NCI-H82 treated with DMSO at 0.1 percent for 48 hours (cell line): ENCODE results near the gene CLK4.

Experiments
- DNase-seq: peaks from one replicate; lab custom pipeline; 2025; ENCODE audit not compliant: unreplicated experiment; lab: John Stamatoyannopoulos, UW

The CLK4 gene

DNA sequence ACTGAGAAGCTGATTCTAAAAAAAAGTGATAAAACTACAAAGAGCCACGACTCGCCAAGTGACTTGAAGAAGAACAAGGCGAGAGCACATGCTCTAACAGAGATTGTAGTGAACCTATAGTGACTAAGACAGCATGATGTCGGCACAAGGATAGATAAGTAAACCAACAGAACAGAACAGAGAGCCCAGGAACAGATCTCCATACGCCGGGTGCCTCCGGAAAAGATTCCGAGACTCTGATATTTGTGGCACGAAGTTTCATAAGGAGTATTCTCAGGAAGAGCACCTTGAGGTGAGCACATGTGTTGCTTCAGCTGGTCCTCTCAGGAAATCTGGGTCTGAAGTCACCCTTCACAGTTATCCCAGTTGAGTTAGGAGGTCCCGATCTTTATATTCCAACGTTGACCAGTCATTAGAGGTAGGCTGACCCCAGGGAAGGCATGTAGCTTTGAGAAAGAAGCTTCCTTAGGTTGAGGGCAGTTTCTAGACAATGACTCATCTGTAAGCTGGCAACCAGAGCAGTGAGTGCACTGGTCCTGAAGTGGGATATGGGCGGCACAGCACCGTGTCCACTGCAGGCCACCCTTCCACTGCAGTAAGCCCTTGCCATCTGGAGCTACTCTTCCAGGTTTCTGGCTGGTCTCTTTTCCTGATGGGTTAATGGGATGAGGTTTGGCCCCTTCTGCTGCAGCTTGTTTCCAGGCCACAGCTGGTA lies 13.6 kb upstream of the CLK4 start:
- no peak for DNase-seq

- DNase-seq, result no peak
Measured at GRCh38 chr5:178637356-178638074, 10.7 kb upstream of the CLK4 start.

- DNase-seq, result peak; percentile 2
Measured at GRCh38 chr5:178632285-178632684, 5.4 kb upstream of the CLK4 start.

GRCh38 chr5:178630951-178631350 lies 4.1 kb upstream of the CLK4 start:
- no peak for DNase-seq

- no peak for DNase-seq
Measured at GRCh38 chr5:178630475-178630930, 3.7 kb upstream of the CLK4 start.

DNA sequence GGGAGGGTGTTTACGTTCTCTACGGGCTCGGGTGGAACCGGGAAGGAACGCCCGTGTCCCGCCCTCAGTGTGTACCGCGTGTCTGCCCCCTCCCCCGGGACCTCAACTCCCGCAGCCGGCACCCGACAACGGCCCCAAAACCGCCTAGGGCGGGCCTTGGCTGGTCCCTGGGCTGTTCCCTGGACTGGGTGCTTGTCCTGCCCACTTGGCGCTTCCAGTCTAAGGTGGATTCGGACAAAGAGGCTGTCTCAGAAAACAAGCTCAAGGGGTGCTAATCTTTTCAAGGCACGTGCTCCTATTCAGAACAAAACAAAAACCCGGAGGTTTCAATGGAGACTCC lies 379 bp upstream of the CLK4 start:
- no peak for DNase-seq

DNA sequence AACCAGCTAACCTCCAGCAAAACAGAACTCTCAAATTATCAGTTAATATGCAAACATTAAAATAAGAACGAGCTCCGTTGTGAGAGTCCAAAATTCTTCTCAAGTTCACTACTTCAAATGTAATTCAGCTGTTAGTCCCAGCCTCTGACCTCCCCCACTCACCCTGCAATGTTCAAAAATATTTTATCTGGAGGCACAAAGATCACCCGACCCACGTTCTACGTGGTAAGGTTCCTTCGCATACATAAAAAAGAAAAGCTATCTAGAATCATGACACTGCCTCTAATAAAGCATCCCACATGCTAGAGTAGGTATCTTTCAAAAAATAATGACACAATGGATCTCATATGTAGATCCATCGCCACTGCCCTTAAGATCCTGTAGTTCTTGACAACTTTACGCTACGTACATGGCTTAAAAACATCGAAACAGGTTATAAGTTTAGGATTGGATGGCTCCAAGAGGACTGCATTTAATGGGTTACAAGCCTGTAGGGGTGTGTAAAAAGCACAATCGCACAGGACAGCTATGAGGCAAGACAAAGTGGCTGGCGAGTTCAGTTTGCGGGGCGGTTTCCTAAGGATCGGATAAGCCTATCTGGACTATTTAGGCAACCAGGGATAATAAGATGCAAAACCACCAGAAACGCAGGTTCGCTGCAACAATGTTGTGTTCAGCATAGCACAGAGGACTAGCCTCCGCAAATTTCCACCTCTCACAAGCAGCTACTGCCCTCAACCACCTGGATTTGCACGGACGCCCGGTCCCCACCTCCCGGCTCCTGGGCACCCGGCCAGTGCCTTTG lies 969 bp downstream of the CLK4 start:
- no peak for DNase-seq

DNA sequence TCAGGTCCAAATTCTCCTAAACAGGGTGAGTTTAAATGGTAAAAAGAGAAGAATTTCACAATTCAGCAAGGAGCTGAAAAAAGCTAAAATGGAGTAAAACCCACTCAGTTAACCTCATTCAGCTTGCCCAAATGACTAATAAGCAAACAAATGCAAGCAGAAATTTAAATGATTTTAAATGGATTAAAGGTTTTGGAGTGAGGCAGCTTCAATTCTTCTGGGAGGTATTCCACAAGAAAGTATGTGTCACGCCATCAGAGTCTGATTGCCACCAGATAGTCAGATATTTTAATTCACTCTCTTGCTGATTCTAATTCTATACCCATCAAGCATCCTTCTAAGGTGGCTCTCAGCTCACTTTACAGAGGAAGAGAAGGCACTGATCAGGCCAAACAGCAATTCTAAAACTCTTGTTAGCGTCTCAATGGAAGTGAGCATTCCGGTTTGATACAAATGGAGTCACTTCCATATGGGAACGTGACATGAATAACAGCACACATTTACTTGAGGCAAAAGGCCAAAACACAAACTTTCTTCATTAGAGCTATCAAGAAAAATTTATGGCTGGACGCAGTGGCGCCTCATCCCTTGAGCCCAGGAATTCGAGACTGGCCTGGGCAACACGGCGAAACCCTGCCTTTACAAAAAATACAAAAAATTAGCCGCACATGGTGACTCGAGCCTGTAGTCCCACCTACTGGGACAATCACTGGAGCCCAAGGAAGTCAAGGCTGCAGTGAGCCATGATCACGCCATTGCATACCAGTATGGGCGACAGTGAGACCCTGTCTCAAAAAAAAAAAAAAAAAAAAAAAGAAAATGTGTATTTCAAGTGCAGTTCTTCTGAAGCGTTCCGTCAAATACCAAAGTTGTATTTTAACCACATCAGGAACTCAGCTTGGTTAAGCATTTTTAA lies 2.0 kb downstream of the CLK4 start:
- no peak for DNase-seq

DNA sequence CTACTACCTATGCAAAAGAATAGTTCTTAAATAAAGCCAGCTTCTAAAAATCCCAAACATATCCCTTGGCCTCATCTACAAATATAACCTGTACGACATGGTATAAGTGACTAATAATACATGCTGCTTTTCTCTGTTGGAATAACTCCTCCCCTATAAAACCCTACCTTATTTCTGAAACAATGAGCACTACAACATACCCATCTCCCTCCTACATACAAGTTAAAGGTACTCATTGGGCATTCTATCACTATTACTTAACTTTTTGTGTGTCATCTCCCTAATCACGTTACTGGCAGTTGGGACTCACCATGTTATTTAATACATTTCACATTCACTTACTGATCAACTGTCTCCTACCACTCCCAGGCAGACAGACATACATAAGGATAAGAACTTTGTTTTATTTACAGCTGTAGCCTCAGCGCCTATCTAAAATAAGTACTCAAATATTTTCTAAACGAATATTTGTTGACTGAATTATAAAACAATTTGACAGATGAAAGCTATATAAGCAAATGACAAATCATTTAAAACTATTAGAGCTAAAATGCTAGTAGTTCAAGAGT lies 4.1 kb downstream of the CLK4 start:
- no peak for DNase-seq

DNA sequence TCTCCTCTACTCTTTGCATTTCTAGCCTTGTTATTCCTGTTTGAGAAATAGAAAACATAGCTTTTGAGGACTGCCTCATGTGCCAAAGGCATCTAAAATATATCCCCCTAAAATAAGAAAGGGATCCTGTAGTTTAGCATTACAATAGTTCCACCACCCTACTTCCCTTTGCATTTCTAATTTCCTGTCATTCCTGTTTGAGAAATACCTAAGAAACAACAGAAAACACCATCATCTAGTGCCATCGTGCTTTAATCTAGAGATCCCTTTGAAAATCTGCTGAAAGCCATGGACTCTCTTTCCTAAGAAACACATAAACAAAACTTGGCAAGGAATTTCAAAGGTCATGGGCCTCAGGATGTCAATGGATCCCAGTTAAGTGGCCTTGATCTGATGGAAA lies 7.5 kb downstream of the CLK4 start:
- DNase-seq, result no peak

GRCh38 chr5:178612299-178612698 lies 14.6 kb downstream of the CLK4 start:
- DNase-seq, result no peak

GRCh38 chr5:178606269-178606668 lies 20.6 kb downstream of the CLK4 start:
- DNase-seq, result no peak

DNA sequence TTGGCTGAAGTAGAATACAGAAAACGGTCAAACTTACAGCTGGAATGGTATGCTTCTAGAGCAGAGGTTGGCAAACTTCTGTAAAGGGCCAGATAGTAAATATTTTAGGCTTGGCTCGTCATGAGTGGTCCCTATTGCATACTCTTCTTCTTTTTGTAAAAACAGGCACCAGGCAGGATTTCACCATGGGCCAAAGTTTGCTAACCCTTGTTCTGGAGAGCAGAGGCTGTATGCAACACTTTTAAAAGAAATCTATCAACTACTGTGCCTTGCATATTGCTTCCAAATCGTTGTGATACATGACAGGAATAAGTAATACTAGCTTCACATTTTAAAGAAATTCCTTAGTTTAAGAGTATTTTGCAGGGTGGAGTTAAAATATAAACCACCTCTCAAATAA lies 21.1 kb downstream of the CLK4 start:
- DNase-seq, result no peak

DNA sequence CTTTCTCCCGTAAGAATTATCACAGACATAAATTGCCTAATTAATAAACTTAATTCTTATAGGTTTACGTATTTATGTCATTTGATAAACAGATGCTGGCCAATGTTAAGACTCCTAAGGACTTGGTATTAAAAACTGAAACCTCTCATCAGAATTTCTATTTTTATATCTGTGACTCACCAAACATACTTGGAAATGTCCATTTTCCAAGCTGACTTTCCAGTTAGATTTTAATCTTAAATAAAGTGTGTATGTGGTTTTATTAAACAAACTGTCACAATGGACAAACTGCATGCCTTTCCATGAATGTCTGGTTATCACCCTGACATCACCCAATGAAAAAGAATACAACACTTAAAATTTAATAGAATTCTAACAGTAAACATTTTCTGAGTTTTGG lies 24.1 kb downstream of the CLK4 start:
- DNase-seq, result no peak

GRCh38 chr5:178595750-178596149 lies 31.1 kb downstream of the CLK4 start:
- no peak for DNase-seq

- DNase-seq, result no peak
Measured at GRCh38 chr5:178595150-178595549, 31.7 kb downstream of the CLK4 start.

DNA sequence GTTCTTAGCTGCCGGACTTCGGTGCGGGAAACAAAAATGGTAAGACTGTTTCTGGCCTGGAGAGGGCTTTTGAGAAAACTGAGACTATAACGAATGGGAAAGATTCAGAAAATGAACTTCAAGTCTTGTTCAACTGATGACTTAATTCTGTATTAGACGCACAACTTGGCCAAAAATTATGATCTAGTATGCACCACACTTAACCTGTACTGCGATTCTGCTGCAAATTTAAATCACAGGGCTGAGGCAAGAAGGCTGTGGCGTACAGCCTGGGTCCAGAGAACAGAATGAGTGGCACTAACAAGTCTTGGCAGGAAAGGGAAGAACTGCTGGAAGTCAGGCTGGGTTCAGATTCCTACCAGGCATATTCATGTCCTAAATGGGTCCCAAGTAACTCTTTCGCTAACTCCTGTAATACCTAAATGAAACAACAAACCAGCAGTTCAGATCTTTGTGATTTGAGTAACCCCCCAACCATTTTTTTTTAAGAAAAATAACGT lies 35.9 kb downstream of the CLK4 start:
- no peak for DNase-seq

- peak; percentile 46 for DNase-seq
Measured at GRCh38 chr5:178590141-178590923, 36.5 kb downstream of the CLK4 start, which contains the start of gene COL23A1. TSS of gene COL23A1 (minus strand) at chr5:178590393.
